Sigmoid colon (tissue), 7 donors: Measurements from ENCODE around the gene GRID2. TPM values are rescaled to one million over a fixed set of nuclear protein-coding genes. Genes with fewer than 3 reads are reported as not detected.

Experiments
- DNase-seq: peaks from one replicate; pipeline ENCODE4 v3.0.0-alpha.2; 2019
- H3K27ac ChIP-seq, 4 donors: fragments of 200-600 bp; sonication (generic); one replicate each; pipeline ENCODE4 v1.5.1; 2016 to 2019; ENCODE audit warnings: mild to moderate bottlenecking in 1 of 4
- H3K27me3 ChIP-seq, 3 donors: fragments of 200-600 bp; sonication (generic); one replicate each; pipeline ENCODE4 v1.5.1; 2019; ENCODE audit warnings: mild to moderate bottlenecking in 1 of 3
- H3K36me3 ChIP-seq, 4 donors: fragments of 200-600 bp; sonication (generic); one replicate each; pipeline ENCODE4 v1.5.1; 2016 to 2019
- H3K4me1 ChIP-seq, 4 donors: fragments of 200-600 bp; sonication (generic); one replicate each; pipeline ENCODE4 v1.5.1; 2017 to 2019
- H3K4me3 ChIP-seq, 4 donors: fragments of 200-600 bp; sonication (generic); one replicate each; pipeline ENCODE4 v1.5.1; 2017 to 2019; ENCODE audit warnings: mild to moderate bottlenecking in 2 of 4, moderate library complexity in 1 of 4
- H3K9me3 ChIP-seq, 4 donors: fragments of 200-600 bp in 3 of 4; sonication (generic) in 3 of 4; one replicate each; pipeline versions ENCODE4 v1.5.1 to v1.6.1; 2013 to 2019
- EP300 ChIP-seq, 4 donors: sonication (generic); formaldehyde crosslinking; IDR thresholded peaks; one replicate each; pipeline ENCODE4 v1.6.1; 2017; ENCODE audit warnings: antibody characterized with exemption in 4 of 4
- POLR2A ChIP-seq, 2 donors: fragments of 450-650 bp; IDR thresholded peaks; one replicate each; pipeline ENCODE4 v1.6.1; 2016; ENCODE audit warnings: antibody characterized with exemption in 2 of 2, mild to moderate bottlenecking in 2 of 2, moderate library complexity in 2 of 2
- POLR2AphosphoS5 ChIP-seq, 4 donors: sonication (generic); formaldehyde crosslinking; IDR thresholded peaks; one replicate each; pipeline ENCODE4 v1.6.1; 2017; ENCODE audit warnings: antibody characterized with exemption in 4 of 4
- whole genome bisulfite sequencing, 2 donors: extraction: QIAGEN DNeasy Blood & Tissue Kit; methylation state at CpG; one replicate each; pipeline ENCODE4 v1.1.7; 2013; 5-methylcytosine and 5-hydroxymethylcytosine counted together
- intact Hi-C: fragments of 100-400 bp; cut with DNase I; formaldehyde crosslinking; loops from one replicate; pipeline ENCODE4 v1.15.1; 2023
- polyA plus RNA-seq, 3 donors: library from polyadenylated mRNA; stranded (reverse); fragments of 200-250 nt; gene quantifications; one replicate each; pipeline ENCODE4 v1.2.3, GENCODE V29; 2013
- total RNA-seq, 4 donors: library from RNA; depleted of rRNA; stranded (reverse); fragments of >200 nt; gene quantifications; one replicate each; pipeline ENCODE4 v1.1.0, GENCODE V29; 2016
- TF ChIP-seq, protein P1 (sequence below), 4 experiments: fragments of 450-650 bp in 3 of 4; fragments of 200-600 bp in 1 of 4; IDR thresholded peaks; one replicate each; pipeline ENCODE4 v1.5.1; 2016 to 2019; ENCODE audit warnings: antibody characterized with exemption in 4 of 4, mild to moderate bottlenecking in 3 of 4, moderate library complexity in 2 of 4
- donor health status: healthy with polysubstance abuse.
- donor health status: Bipolar disorder and iron deficiency.
- donor health status: healthy.

Gene GRID2
- total and polyA plus RNA-seq, 7 donors = 0.04 to 1.9 (median 0.28) TPM; not detected in 2

DNA sequence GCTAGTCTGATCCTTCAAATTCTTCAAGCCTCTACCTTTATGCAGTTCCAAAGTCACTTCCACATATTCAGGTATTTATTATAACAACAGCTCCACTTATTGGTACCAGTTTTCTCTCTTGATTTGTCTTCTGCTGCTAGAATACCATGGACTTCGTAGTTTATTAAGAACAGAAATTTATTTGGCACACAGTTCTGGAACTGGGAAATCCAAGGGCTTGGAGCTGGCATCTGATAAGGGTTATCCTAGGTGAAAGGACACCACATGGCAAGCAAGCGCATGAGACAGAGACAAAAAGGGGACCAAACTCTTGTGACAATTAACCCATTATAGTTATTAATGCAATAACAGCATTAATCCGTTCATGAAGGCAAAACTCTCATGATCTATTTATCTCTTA is 924.3 kb downstream of the GRID2 start:
- no peak for DNase-seq
- TF ChIP-seq, protein P1, sequence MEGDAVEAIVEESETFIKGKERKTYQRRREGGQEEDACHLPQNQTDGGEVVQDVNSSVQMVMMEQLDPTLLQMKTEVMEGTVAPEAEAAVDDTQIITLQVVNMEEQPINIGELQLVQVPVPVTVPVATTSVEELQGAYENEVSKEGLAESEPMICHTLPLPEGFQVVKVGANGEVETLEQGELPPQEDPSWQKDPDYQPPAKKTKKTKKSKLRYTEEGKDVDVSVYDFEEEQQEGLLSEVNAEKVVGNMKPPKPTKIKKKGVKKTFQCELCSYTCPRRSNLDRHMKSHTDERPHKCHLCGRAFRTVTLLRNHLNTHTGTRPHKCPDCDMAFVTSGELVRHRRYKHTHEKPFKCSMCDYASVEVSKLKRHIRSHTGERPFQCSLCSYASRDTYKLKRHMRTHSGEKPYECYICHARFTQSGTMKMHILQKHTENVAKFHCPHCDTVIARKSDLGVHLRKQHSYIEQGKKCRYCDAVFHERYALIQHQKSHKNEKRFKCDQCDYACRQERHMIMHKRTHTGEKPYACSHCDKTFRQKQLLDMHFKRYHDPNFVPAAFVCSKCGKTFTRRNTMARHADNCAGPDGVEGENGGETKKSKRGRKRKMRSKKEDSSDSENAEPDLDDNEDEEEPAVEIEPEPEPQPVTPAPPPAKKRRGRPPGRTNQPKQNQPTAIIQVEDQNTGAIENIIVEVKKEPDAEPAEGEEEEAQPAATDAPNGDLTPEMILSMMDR (IDR thresholded peaks at IDR 0.05) = no peak
- TF ChIP-seq POLR2AphosphoS5 (IDR thresholded peaks at IDR 0.05) = no peak
- TF ChIP-seq POLR2A (IDR thresholded peaks at IDR 0.05) = no peak
- no peak for TF ChIP-seq EP300 (IDR thresholded peaks at IDR 0.05)
- Histone ChIP-seq H3K27ac (no peak overlapping the region), H3K27me3 (no peaks in the 10 kb centered on the region), H3K36me3 (no peaks in the 10 kb centered on the region), H3K9me3 (no peaks in the 10 kb centered on the region), H3K4me1 (no peaks in the 10 kb centered on the region), H3K4me3 (no peak overlapping the region)
- WGBS, 2 donors = 83 to 88% methylated on average over 3 of the region's 3 CpGs
- intact Hi-C loops = no loop called here

DNA sequence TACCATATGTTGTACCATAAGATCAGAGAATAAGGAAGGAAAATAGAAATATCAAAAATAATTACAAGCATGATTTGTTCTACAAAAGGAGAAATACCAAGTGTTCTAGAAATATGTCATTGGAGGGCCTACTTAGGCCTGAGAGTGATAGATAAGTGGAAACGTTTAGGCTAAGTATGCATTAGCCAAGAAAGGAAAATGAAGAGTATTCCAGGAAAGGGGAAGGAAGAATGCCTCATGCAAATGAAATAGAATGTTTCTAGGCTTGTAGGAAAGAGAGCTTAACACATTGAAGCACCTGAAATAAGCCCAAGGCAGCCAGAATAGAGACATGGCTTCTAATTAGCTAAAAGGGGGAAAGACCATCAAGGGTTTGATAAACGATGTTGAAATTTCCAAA is 929.1 kb downstream of the GRID2 start:
- Histone ChIP-seq H3K27me3 (no peaks in the 10 kb centered on the region), H3K9me3 (no peaks in the 10 kb centered on the region), H3K36me3 (no peaks in the 10 kb centered on the region), H3K4me1 (no peaks in the 10 kb centered on the region), H3K27ac (no peak overlapping the region), H3K4me3 (no peak overlapping the region)
- DNase-seq = no peak
- TF ChIP-seq, protein P1 (IDR thresholded peaks at IDR 0.05) = no peak
- TF ChIP-seq EP300 (IDR thresholded peaks at IDR 0.05) (no peak), POLR2AphosphoS5 (IDR thresholded peaks at IDR 0.05) (no peak), POLR2A (IDR thresholded peaks at IDR 0.05) (no peak)
- 75 to 76% methylated on average over 2 of the region's 2 CpGs for WGBS, 2 donors
- intact Hi-C loops = no loop called here

DNA sequence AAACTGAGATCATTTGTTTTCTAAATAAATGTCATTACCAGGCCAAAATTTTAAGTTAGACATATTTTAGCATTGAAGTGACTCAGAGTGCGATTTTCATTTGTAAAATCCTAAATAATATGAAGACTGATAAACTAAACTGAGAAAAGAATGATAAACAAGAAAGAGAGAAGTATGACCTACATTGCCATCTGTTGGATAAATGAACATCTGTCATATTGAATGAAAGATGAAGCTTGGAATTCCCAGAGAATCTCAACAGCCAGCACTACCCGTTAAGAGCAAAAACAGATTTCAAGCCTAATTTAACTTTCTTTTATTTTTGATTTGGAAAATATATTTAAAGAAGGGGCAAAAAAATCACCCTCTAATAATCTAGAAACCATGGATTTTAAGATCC is 933.8 kb downstream of the GRID2 start:
- intact Hi-C loops = no loop called here
- DNase-seq = no peak
- TF ChIP-seq POLR2AphosphoS5 (IDR thresholded peaks at IDR 0.05) (no peak), EP300 (IDR thresholded peaks at IDR 0.05) (no peak), POLR2A (IDR thresholded peaks at IDR 0.05) (no peak)
- TF ChIP-seq, protein P1 (IDR thresholded peaks at IDR 0.05) = no peak
- 73 to 80% methylated on average over 2 of the region's 2 CpGs for WGBS, 2 donors
- Histone ChIP-seq H3K27me3 (no peaks in the 10 kb centered on the region), H3K4me1 (no peaks in the 10 kb centered on the region), H3K9me3 (no peaks in the 10 kb centered on the region), H3K36me3 (no peaks in the 10 kb centered on the region), H3K4me3 (no peak overlapping the region), H3K27ac (no peak overlapping the region)

DNA sequence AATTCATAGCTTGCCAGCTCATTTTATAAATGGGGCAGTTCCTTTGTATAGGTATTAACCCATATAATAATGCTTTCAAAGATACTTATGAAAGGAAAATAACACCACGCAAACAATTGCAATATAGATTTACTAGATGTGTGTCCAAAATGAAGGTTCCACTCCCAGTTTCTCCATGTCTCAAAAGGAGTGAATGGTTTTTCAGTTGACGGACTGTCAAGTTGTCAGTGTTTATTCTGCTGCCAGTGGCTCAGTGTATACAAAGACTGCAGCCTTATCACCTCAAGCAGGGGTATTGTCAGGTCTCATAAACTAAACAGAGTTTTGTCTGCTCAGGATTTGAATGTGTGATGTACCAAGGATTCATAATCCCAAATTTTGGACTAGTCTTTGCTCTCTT is 939.5 kb downstream of the GRID2 start:
- no peak overlapping the region for H3K27ac ChIP-seq
- TF ChIP-seq, protein P1 (IDR thresholded peaks at IDR 0.05) = no peak
- no peaks in the 10 kb centered on the region for H3K9me3 ChIP-seq
- no peak for DNase-seq
- no peaks in the 10 kb centered on the region for H3K36me3 ChIP-seq
- H3K4me3 ChIP-seq = no peak overlapping the region
- intact Hi-C loops = no loop called here
- H3K27me3 ChIP-seq = no peaks in the 10 kb centered on the region
- 83 to 86% methylated on average over 2 of the region's 2 CpGs for WGBS, 2 donors
- no peaks in the 10 kb centered on the region for H3K4me1 ChIP-seq

DNA sequence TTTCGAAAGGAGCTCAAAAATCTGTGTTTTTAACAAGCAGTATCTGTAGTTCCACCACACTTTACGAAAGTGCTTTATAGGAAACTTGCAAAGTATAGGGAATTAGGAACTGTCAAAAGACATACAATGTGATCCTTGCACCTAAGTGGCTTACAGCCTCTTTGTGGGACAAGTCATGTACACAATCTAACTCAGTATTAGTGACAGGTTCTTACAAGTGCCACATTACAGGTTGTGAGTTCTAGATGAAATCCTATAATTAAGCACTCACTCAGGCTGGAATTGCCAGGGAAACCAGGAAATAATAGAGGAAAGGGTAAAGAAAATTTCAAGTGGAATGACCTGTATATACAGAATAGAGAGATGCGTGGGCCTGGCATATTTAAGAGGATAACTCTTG is 957.4 kb downstream of the GRID2 start:
- TF ChIP-seq POLR2AphosphoS5 (IDR thresholded peaks at IDR 0.05) (no peak), POLR2A (IDR thresholded peaks at IDR 0.05) (no peak)
- TF ChIP-seq, protein P1 (IDR thresholded peaks at IDR 0.05) = no peak
- no peaks in the 10 kb centered on the region for H3K27me3 ChIP-seq
- H3K4me3 ChIP-seq = no peak overlapping the region
- no peak for DNase-seq
- no peaks in the 10 kb centered on the region for H3K4me1 ChIP-seq
- WGBS, 2 donors = 90 to 93% methylated on average over 3 of the region's 3 CpGs
- intact Hi-C loops = no loop called here
- no peaks in the 10 kb centered on the region for H3K9me3 ChIP-seq
- H3K27ac ChIP-seq = no peak overlapping the region
- H3K36me3 ChIP-seq = no peaks in the 10 kb centered on the region
